HEK293 (cell line): ENCODE results near the gene PHF14.
"Not testable (repeated sequence)": the region's sequence is repeated elsewhere in the genome, so short reads cannot be mapped to it uniquely, and the experiment has no call there.

Source experiments
- CTCF ChIP-seq: fragments of 450-650 bp; formaldehyde crosslinking; IDR thresholded peaks from 2 replicates; pipeline ENCODE4 v1.5.1; 2016; ENCODE audit warnings: missing biosample characterization, missing genetic modification characterization
- GLI2 ChIP-seq: fragments of 450-650 bp; formaldehyde crosslinking; IDR thresholded peaks from 2 replicates; pipeline ENCODE4; 2017; ENCODE audit warnings: missing biosample characterization, missing genetic modification characterization, low read depth, borderline replicate concordance
- REST ChIP-seq: fragments of 450-650 bp; formaldehyde crosslinking; IDR thresholded peaks from 2 replicates; pipeline ENCODE4 v1.5.1; 2016; ENCODE audit warnings: missing biosample characterization, missing genetic modification characterization
- SETDB1 ChIP-seq: IDR thresholded peaks from one replicate; pipeline ENCODE4 v1.6.1; 2017; ENCODE audit warnings: mild to moderate bottlenecking, low read length, moderate library complexity, mixed read lengths; ENCODE audit not compliant: insufficient read length
- ZBTB11 ChIP-seq: fragments of 450-650 bp; formaldehyde crosslinking; conservative IDR thresholded peaks from 2 replicates; pipeline ENCODE4 v1.5.1; 2016; ENCODE audit warnings: low read depth, missing biosample characterization, missing genetic modification characterization
- ZBTB7A ChIP-seq: fragments of 450-650 bp; formaldehyde crosslinking; IDR thresholded peaks from 2 replicates; pipeline ENCODE4 v1.5.1; 2016; ENCODE audit warnings: low read depth, missing biosample characterization, missing genetic modification characterization
- ZNF274 ChIP-seq, 2 experiments: fragments of 200-500 bp in 1 of 2; fragments of 450-650 bp in 1 of 2; sonication (Bioruptor generic) in 1 of 2; formaldehyde crosslinking in 1 of 2; IDR thresholded peaks; 2 replicates each; pipeline versions ENCODE4 v1.5.1 to v1.6.1; 2014 to 2016; ENCODE audit warnings: borderline replicate concordance in 1 of 2, inconsistent platforms in 1 of 2, low read length in 1 of 2, missing biosample characterization in 1 of 2, missing genetic modification characterization in 1 of 2
- ZNF280D ChIP-seq: fragments of 450-650 bp; formaldehyde crosslinking; IDR thresholded peaks from 2 replicates; pipeline ENCODE4 v1.5.1; 2016; ENCODE audit warnings: missing biosample characterization, missing genetic modification characterization
- ZNF423 ChIP-seq: fragments of 450-650 bp; formaldehyde crosslinking; IDR thresholded peaks from 2 replicates; pipeline ENCODE4 v1.5.1; 2016; ENCODE audit warnings: missing biosample characterization, missing genetic modification characterization
- TF ChIP-seq, protein P1 (sequence below): sonication (generic); formaldehyde crosslinking; IDR thresholded peaks from 2 replicates; pipeline ENCODE4 v1.8.1; 2022; ENCODE audit warnings: mild to moderate bottlenecking, moderate library complexity, missing genetic modification reagents

DNA sequence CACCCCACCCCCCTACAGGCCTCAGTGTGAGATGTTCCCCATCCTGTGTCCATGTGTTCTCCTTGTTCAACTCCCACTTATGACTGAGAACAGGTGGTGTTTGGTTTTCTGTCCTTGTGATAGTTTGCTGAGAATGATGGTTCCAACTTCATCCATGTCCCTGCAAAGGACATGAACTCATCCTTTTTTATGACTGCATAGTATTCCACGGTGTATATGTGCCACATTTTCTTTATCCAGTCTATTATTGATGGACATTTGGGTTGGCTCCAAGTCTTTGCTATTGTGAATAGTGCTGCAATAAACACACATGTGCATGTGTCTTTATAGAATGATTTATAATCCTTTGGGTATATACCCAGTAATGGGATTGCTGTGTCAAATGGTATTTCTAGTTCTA lies 13.4 kb upstream of the PHF14 start:
- not testable (repeated sequence) for TF ChIP-seq ZNF274 (IDR thresholded peaks at IDR 0.05; ENCODE audit: low read length); ZNF274 (tag by site-specific recombination; IDR thresholded peaks at IDR 0.05; ENCODE audit: borderline replicate concordance); REST; ZBTB11 (tag by site-specific recombination); ZBTB7A; CTCF (tag by site-specific recombination); ZNF423 (tag by site-specific recombination); SETDB1; ZNF280D (tag by site-specific recombination); GLI2 (tag by site-specific recombination)
- TF ChIP-seq, protein P1, sequence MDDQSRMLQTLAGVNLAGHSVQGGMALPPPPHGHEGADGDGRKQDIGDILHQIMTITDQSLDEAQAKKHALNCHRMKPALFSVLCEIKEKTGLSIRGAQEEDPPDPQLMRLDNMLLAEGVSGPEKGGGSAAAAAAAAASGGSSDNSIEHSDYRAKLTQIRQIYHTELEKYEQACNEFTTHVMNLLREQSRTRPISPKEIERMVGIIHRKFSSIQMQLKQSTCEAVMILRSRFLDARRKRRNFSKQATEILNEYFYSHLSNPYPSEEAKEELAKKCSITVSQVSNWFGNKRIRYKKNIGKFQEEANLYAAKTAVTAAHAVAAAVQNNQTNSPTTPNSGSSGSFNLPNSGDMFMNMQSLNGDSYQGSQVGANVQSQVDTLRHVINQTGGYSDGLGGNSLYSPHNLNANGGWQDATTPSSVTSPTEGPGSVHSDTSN (CRISPR knock-in tag): not testable (repeated sequence)
